GM19238 (cell line): Measurements from ENCODE around the gene FOXE1.

Experiments
- DNase-seq: peaks from one replicate; pipeline ENCODE4 v3.0.0; 2011; ENCODE audit warnings: low spot score; ENCODE audit not compliant: insufficient read length

FOXE1 gene

DNA sequence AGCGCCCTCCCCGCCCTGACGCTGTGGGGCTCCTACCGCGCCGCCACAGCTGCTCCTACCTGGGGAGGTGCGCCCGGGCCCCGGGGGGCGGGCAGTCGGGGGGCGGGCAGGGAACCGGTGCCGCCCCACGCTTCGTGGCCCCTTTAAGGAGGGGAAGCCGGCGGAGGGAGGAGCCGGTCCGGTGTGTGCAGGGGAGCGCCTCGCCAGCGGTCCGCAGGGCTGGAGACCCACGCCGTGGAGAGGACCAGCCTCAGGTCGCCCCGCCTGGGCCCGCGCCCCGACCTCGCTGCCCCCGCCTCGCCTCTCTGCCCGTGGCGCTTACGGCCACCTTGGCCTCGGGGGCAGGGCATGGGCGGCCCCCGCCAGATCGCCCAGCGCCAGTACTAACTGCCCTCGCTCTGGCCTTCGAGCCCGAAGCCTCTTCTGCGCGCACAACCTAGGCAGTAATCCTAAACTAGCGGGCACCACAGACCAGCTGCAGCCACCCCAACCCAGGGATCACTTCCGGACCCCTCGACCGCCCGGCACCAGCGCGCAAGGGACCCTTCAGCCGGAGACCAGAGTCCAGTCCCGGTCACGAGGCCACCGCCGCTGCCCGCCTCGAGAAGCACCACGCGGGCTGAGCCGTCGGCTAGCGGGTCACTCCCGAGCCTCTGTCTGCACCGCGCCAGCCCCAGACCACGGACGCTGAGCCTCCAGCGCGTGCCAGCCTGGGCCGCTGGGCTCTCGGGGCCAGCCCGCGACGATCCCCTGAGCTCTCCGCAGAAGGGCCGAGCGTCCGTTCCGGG is at the start of gene FOXE1:
Gene FOXE1, plus strand, starts transcription at position 171 of the 788 bp plus-strand sequence. CDS start 689 bp downstream, outside the sequence.
- DNase-seq, result no peak

DNA sequence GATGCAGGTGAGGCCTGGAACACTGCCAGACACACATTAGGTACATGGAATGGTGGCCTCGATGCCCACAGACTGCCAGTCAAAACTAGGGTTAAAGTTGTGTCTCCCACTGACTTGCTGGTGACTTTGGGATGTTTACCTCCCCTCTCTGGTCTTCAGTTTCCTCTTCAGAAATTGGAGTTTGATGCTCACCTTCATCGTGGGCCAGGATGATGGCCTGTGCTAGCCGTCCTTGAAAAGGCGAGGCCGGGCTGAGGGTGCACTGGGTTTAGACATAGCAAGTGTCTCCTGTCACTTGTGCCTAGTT is 49.0 kb upstream of the FOXE1 start:
- DNase-seq, result no peak

DNA sequence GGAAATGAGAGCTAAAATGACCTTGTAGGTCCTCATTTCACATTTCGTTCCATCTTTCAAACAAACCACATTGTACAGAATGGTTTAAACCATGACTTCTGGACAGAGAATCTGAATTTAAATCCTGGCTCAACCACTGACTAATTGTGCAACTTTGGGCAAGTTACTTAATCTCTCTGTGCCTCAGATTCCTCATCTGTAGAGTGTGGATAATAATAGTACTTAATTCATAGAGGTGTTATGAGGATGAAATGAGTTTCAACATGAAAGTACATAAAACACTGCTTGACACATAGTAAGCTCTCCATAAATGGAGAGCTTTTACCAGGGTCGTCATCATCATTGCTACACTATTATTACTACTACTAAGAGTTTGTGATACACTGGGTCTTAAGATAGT is 46.3 kb upstream of the FOXE1 start:
- no peak for DNase-seq

DNA sequence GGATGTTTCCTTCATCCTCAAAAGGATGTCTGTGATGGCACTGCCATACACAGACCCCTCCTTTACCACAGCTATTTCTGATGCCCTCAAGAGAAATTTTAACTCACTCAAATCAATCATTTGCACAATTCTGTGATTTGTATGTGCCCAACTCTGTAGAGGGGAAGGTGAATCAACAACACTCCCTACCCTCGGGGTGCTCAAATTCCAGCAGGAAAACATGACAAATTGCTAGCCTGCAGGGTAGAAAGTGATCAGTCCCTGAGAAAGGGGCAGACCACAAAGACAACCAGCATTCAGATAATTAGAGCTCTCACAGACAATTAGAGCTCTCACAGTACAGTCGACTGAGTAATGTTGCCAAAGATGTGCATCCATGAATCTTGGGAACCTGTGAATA is 45.3 kb upstream of the FOXE1 start:
- DNase-seq, result no peak

DNA sequence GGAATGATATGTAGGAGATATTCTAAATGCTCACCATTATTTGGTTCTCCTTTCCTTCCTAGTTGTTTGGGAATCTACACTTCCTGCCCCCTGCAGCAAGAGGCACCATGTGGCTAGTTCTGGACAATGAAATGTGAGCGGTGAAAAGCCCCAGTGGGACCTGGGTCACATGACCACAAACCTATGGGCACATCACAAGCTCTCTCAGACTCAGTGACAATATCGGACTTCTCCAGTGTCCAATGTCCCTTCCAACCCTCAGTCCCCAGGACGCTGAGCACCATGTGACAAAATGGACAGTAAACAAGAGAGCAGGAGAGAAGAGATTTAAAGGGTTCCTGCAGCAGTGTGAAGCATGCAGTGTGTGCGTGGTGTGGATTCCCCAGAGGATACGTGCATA is 44.6 kb upstream of the FOXE1 start:
- no peak for DNase-seq

DNA sequence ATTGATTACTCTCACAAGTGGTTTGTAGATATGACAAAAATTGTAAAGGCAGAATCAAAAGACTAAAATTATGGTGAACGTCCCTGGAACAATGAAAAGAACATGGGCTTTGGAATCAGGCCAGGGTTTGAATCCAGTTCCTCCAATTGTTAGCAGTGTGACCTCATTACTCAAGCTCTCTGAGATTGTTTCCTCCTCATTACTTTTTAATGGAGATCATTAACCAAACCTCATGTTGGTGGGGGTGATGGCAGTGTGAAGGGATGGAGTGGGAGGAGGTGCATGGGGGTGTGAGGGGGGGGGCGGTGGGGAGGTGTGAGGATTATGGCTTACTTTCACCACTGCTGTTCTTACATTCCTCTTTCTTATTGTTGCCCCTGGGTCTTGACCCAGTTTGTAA is 44.1 kb upstream of the FOXE1 start:
- no peak for DNase-seq

DNA sequence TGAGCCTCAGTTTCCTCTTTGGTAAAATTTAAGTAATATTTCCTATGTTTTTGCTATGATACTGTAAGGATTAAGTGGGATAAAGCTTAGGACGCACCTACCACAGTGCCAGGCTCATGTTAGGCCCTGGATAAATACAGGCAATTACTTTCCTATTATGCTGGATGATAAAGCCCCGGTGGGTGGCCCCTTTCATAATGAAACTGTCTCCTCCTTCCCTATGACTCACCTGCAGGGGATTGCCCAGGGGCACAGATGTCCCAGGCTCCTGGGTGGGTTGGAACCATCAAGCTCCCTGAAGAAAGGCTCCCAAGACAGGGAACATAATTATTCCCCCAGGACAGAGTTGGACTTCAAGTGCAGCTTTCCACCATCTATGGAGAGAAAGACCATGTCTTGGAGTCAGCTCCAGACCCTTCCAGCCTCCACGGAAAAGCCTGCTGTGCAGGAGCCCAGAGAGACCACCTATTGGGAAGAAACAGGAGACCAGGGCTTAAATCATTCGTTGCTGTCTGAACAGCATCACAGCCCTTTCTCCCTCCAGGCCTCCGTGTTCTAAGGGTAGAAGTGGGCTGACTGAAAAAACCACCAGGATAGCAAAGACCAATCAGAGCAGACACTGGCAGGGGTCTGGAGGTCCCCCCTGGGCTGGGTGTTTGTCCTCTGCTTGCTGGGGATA is 43.2 kb upstream of the FOXE1 start:
- DNase-seq, result no peak

DNA sequence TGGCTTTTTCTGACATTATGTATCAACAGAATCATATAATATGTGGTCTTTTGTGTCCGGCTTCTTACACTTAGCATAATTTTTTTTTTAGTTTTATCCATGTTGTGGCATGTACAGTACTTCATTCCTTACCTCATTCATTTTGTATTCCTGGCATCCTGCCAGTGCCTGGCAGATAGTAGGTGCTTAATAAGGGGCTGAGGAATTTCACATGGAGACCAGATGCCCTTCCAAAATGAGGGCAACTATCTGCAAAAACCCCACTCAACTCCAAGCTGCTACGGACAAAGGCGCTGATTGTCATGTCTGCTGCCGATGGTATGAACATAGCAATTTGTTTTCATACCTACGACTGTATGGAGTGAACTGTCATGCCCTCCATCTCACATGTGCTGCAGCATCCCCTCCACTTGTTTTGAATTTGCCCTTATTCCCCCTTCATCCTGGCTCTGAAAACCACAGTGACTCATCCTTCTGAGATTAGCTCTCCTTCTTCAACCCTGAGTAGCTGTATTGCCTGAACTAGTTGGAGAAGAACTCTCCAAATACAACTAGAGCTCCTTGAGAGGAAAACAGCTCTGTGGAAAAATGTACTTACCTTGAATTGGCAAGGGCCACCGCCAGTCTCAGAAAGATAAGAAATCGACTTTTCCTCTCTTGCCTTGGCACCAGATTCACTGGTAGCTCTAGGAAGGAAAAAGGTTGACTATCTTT is 41.3 kb upstream of the FOXE1 start:
- DNase-seq, result no peak

DNA sequence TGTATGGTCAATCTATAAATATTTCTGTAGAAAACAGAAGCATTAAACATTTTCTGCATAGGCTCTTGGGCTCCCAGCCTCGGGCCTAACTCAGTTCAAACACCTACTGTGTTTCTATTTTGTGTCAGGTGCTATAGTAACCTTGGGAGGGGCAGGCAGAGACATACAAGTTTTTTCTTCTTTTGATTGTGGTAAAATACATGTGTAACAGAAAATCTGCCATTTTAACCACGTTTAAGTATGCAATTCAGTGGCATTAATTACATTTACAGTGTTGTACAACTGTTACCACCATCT is 40.8 kb upstream of the FOXE1 start:
- DNase-seq, result no peak

DNA sequence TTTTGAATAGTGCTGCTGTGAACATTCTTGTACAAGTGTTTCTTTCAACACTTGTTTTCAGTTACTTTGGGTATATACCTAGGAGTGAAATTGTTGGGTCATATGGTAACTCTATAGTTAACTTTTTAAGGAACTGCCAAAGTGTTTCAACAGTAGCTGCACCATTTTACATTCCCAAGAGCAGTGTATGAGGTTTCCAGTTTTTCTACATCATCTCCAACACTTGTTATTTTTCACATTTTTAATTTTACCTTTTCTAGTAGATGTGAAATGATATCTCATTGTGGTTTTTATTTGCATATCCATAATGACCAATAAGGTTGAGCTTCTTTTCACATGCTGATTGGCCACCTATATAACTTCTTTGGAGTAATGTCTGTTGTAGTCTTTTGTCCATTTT is 40.0 kb upstream of the FOXE1 start:
- DNase-seq, result no peak

DNA sequence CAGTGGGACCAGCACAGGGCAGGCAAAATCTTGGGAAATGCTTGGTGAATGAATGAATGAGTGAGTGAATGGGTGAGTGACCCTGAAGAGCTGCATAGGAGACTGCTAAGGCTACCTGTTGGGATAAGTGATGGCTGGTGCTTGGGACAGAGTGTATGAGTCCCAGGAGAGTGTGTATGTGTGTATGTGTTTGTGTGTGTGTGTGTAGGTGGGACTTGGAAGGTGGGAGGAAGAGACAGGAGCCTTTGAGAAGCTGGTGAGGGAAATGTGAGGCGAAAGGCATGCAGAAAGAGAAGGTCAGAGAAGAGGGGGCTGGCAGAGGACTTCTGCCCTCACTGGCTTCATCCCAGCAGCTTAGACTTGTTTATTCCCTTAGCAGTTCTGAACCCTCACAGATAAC is 33.3 kb upstream of the FOXE1 start:
- no peak for DNase-seq

DNA sequence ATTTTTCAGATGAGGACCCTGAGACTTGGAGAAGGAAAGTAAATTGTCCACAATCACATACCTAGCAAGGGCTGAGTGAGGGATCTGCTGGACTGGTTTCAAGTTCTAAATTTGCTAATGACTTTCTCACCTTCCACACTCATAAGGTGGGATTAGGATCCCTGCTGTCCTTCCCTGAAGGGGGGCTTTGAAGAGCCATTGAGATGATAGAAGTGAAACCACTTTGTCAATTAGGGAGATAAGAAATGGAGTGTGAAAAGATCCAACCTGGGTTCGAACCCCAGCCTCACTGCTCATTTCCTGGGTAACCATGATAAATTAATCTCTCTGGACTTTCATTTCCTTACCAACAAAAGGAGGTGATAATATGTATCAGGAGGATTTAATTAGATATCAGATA is 32.7 kb upstream of the FOXE1 start:
- no peak for DNase-seq

DNA sequence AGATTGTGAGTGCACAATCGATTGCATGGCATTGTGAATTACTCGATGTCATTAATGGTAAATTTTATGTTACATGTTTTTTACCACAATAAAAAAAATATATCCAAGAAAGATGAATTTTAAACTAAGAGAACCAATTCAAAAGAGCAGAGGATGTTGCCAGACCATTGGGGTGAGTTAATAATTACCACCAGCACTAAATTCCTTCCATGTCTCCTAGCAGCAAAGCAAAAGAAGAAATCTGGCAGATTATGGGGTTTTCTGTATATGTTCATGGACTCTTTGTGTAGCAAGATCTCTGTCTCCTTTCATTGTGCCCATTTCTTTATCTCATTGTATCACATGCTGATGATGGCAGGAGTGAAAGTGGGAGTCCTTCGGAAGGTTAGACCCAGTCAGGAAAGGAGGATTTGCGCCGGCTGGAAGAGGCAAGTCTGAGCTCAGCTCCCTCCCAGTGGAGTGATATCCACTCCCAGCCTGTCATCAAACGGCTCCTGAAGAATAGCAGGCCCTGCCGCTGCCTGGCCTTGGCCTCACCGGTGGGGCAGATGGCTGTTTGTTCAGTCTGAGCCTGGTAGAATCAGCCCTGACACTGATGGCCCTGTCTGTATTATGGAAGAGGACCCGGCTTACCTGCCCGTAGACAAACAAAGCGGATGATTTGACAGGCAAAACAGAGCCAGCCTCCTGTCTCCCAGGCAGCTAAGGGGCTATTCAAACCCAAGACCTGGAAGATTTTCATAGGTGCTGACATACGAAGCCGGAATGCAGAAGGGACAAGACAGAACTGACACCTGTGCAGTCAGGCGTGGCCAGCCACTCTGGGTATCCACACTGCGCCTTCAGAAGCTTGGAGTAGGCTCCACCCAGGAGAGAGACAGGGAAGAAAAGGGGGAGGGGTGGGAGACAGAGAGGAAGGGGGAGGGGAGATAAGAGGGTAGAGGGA is 21.9 kb upstream of the FOXE1 start:
- DNase-seq, result no peak

DNA sequence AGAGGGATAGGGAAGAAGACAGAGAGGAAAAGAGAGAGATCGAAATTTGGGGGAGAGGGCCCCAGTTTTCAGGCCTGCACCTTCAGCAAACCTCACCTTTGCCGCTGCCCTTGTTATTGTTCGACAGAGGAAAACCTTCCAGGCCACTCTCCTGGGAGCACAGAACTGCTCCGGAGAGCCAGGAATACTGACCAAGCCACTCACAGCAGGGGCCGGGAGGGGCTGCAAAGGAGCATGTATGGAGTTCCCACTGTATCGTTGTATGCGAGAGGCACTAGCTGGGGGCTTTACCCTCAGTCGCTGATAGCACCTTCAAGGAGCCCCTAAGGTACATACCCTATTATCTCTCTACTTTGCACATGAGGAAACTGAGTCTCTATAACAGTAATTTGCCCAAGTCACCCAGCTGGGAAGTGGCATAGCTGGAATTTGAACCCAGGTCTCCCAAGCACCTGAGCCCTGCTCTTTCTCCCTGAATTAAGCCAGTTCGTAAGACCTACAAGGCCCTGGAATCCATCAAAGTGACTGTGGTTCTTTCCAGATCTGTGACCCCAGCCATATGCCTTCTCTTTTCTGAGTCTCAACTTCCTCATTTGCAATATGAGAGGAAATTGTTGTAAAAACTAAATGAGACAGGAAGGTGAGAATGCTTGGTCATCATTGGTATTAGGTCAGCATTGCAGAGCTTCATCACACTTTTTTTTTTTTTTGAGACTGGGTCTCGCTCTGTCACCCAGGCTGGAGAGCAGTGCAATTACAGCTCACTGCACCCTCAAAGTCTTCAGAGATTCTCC is 21.0 kb upstream of the FOXE1 start:
- DNase-seq, result no peak

DNA sequence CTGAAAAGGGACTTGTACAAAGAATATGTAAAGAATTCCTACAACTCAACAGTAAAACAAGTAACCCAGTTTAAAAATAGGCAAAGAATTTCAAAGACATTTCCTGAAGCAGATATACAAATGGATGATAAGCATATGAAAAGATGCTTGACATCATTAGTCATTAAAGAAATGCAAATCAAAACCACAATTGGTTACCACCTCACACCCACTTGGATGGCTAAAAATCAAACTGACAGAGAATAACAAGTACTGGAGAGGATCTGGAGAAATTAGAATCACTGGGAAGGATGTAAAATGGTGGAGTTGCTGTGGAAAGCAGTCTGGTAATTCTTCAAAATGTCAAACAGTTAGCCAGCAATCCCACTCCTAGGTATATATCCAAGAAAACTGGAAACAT is 12.5 kb upstream of the FOXE1 start:
- DNase-seq, result no peak

DNA sequence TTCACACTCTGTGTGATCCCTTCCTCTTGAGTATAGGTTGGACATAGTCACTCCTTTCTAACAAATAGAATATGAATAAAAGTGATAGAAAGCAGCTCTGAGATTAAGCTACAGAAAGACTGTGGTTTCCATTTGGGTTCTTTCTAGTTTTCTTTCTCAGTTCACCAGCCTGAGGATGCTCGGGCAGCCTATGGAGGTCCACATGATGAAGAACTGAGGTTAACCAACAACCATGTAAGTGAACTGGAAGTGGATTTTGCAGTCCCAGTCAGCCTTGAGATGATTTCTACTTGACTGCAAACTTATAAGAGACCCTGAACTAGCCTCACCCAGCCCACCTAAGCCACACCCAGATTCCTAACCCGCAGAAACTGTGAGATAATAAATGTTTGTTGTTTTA is 10.1 kb upstream of the FOXE1 start:
- no peak for DNase-seq

DNA sequence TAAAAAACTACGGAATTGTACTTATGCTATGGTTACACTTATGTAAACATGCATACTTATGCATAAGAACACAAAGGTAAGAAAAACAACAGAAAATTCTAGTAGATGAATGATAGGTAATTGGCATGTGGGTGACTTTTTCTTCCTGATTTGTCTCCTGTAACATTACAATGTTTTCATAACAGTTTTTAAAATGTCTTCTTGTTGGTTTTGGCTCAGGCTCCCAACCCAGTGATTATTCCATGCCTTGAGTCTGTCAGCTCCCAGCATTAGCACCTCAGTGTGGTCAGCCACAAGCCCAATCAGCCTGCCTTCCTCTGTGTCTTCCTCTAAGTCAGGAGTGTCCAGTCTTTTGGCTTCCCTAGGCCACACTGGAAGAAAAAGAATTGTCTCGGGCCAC is 7.9 kb upstream of the FOXE1 start:
- DNase-seq, result no peak

DNA sequence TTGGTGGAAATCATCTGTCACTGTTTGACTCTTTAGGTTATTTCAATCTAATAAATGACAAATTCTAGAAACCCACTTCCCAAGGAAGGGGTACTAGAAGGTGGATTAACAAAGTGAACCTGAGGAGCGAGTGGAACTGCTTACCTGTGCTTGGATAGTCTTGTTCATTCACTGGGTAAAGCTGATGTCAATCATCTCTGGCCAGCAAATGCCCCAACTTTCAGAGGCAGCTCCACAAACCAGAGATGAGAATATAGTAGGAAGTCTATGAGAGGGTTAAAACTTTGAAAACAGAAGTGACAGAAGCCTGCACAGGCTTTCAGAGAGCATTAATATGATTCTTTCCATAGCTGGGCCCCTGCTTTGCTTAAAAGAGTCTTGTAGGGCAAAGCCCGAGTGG is 7.3 kb upstream of the FOXE1 start:
- DNase-seq, result no peak

DNA sequence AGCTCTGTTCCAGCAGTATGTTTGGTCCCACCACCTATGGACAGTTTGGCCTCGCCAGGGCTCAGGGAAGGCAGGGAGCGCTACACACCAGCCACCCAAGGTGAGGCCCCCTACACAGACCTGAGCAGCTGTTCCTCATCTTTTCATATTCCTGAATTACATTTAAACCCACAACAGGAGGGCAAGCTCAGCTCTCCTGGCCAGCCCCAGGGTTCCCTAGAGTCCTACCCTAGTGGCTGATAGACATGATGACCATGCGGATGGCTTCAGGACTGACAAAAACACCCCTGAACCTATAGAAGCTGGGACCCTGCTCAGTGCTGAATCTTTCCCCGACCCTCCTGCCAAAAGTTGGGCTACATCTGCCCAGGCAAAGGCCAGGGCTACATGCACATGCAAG is 6.7 kb upstream of the FOXE1 start:
- no peak for DNase-seq

DNA sequence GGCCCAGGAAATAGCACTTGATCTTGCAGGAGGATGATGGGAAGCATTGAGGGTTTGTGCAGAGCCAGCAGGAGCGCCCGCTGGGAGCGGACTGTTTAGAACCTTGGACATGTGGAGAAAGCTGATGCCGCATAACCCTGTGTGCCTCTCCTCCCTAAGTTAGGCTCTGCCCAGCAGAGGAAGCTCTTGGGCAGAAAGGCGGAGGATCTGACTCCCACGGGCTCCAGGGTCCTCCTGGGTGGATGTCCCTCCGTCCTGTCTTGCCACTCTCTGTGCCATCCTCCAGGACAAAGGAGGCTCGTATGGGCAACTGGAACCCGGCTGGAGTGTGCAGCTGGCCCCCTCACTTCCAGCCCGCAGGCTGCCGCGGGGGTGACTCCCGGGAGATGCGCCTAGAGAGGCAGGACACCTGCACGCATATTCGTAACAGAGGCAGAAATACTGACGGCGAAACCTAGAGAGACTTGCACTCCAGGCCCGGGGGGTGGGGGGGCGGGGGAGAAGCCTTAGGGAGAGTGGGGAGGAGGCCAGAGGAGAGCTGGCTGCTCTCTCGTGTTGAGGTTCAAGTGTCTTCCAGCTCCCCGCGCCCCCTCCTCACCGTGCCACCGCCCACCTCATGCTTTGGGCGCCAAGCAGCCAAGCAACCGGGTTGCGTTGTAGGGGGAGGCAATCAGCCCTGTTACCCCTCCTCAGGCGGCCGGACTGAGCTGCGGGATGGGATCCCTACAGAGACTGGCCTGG is 5.4 kb upstream of the FOXE1 start:
- DNase-seq, result no peak

DNA sequence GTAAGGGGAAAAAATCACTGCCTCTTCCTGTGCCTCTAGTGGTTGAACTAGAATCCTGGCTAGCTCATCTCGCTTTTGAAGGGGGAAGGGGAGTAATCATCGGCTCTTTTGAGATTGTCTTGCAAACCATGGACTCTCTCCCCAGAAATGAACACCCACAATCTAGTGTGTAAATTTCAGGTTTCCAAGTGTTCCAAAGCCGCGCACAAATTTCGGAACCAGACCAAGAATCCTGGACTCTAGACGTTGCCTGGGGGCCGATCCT is 4.9 kb upstream of the FOXE1 start:
- no peak for DNase-seq
